ENCODE data around the gene SLBP. TPM values are rescaled to one million over a fixed set of nuclear protein-coding genes. Genes with fewer than 3 reads are reported as not detected.
A peak's percentile ranks its signal among the peaks of the same experiment; 100 is the strongest.

SLBP gene
- polyA plus RNA-seq, 3 donors: 39.6 to 63.7 (median 59.1) TPM

GRCh38 chr4:1745165-1745564 lies 33.0 kb upstream of the SLBP start:
- DNase-seq: no peak
- TF ChIP-seq, protein P1, sequence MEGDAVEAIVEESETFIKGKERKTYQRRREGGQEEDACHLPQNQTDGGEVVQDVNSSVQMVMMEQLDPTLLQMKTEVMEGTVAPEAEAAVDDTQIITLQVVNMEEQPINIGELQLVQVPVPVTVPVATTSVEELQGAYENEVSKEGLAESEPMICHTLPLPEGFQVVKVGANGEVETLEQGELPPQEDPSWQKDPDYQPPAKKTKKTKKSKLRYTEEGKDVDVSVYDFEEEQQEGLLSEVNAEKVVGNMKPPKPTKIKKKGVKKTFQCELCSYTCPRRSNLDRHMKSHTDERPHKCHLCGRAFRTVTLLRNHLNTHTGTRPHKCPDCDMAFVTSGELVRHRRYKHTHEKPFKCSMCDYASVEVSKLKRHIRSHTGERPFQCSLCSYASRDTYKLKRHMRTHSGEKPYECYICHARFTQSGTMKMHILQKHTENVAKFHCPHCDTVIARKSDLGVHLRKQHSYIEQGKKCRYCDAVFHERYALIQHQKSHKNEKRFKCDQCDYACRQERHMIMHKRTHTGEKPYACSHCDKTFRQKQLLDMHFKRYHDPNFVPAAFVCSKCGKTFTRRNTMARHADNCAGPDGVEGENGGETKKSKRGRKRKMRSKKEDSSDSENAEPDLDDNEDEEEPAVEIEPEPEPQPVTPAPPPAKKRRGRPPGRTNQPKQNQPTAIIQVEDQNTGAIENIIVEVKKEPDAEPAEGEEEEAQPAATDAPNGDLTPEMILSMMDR (IDR thresholded peaks at IDR 0.05): no peak
- Histone ChIP-seq H2AFZ (ENCODE audit: insufficient read depth, low read depth, low read length, poor library complexity, severe bottlenecking) (no peak overlapping the region), H3K27ac (ENCODE audit: low read depth in 1 of 2, low read length in 2 of 2) (no peak overlapping the region), H3K4me1 (ENCODE audit: control insufficient read depth in 1 of 2, insufficient read depth in 2 of 2, low read length in 2 of 2) (peaks cover 5 to 6% of the 10 kb centered on the region in 2 donors), H3K27me3 (ENCODE audit: control insufficient read depth in 2 of 2, insufficient read depth in 2 of 2, low read length in 2 of 2) (peaks cover 0 to 6% of the 10 kb centered on the region in 2 donors), H3K4me3 (replicated peaks in 1 of 3; ENCODE audit: low read depth in 2 of 3, low read length in 3 of 3) (no peak overlapping the region), H3K79me2 (ENCODE audit: insufficient read depth, low read length) (peaks cover 7% of the 10 kb centered on the region), H3K4me2 (replicated peaks; ENCODE audit: extremely low read depth, low read length, poor library complexity, severe bottlenecking) (no peak overlapping the region), H4K20me1 (ENCODE audit: insufficient read depth, low read length) (peaks cover 25% of the 10 kb centered on the region), H3K36me3 (replicated peaks in 1 of 2; ENCODE audit: control insufficient read depth in 1 of 2, insufficient read depth in 2 of 2, low read length in 2 of 2) (peaks cover 46 to 56% of the 10 kb centered on the region in 2 donors), H3K9me3 (replicated peaks in 1 of 2; ENCODE audit: control insufficient read depth in 1 of 2, insufficient read depth in 1 of 2, low read length in 2 of 2) (no peaks in the 10 kb centered on the region), H3K9ac (ENCODE audit: insufficient read depth, low read length, poor library complexity, severe bottlenecking) (no peak overlapping the region)
- WGBS (ENCODE audit: insufficient coverage): 80% methylated on average over 1 of the region's 13 CpGs
- H3K4me1 Mint-ChIP-seq: peaks cover 4% of the 10 kb centered on the region
- H3K9me3 Mint-ChIP-seq: peaks cover 0 to 4% (median 0%) of the 10 kb centered on the region in 7 donors
- intact Hi-C loops (cut with micrococcal nuclease): loop anchor here in 1 of 2 donors (5.0 kb wide), 1 partner anchor 152 kb away; no protein-coding TSS in a partner anchor
- H3K27ac Mint-ChIP-seq: peak overlapping the region in 1 of 7 donors; percentile 60
- H3K4me3 Mint-ChIP-seq: no peak overlapping the region
- H3K36me3 Mint-ChIP-seq: peaks cover 45 to 56% of the 10 kb centered on the region in 2 donors
- H3K27me3 Mint-ChIP-seq (ENCODE audit: low read depth in 3 of 3): peaks cover 1 to 6% (median 1%) of the 10 kb centered on the region in 3 donors

DNA sequence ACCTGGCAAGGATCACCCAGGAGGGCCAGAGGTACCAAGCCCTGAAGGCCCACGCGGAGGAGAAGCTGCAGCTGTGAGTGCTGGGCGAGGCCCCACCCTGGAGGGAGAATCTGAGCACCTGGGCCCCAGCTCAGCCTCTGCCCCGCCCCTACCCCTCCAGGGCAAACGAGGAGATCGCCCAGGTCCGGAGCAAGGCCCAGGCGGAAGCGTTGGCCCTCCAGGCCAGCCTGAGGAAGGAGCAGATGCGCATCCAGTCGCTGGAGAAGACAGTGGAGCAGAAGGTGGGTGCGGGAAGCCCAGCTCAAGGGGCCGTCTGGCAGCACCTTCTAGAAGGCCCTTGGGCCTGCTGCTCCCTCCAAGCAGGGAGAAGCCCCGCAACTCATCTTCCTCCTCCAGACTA lies 32.4 kb upstream of the SLBP start:
- H3K27me3 ChIP-seq (ENCODE audit: control insufficient read depth in 2 of 2, insufficient read depth in 2 of 2, low read length in 2 of 2): peaks cover 0 to 6% of the 10 kb centered on the region in 2 donors
- peaks cover 0 to 4% (median 0%) of the 10 kb centered on the region in 7 donors for H3K9me3 Mint-ChIP-seq
- H3K4me1 ChIP-seq (ENCODE audit: control insufficient read depth in 1 of 2, insufficient read depth in 2 of 2, low read length in 2 of 2): peaks cover 5 to 6% of the 10 kb centered on the region in 2 donors
- H3K27me3 Mint-ChIP-seq (ENCODE audit: low read depth in 3 of 3): peaks cover 1 to 6% (median 1%) of the 10 kb centered on the region in 3 donors
- 93% methylated on average over 8 of the region's 14 CpGs for WGBS (ENCODE audit: insufficient coverage)
- H3K4me2 ChIP-seq (replicated peaks; ENCODE audit: extremely low read depth, low read length, poor library complexity, severe bottlenecking): no peak overlapping the region
- no peaks in the 10 kb centered on the region for H3K9me3 ChIP-seq (replicated peaks in 1 of 2; ENCODE audit: control insufficient read depth in 1 of 2, insufficient read depth in 1 of 2, low read length in 2 of 2)
- H3K4me3 Mint-ChIP-seq: no peak overlapping the region
- TF ChIP-seq, protein P1 (IDR thresholded peaks at IDR 0.05): no peak
- H3K79me2 ChIP-seq (ENCODE audit: insufficient read depth, low read length): peaks cover 11% of the 10 kb centered on the region
- peaks cover 45 to 62% of the 10 kb centered on the region in 2 donors for H3K36me3 Mint-ChIP-seq
- no peak overlapping the region for H2AFZ ChIP-seq (ENCODE audit: insufficient read depth, low read depth, low read length, poor library complexity, severe bottlenecking)
- intact Hi-C loops (cut with micrococcal nuclease): no loop called here
- H3K36me3 ChIP-seq (replicated peaks in 1 of 2; ENCODE audit: control insufficient read depth in 1 of 2, insufficient read depth in 2 of 2, low read length in 2 of 2): peaks cover 51 to 63% of the 10 kb centered on the region in 2 donors
- H3K27ac Mint-ChIP-seq: peak overlapping the region in 4 of 7 donors; percentile 21 to 47 (median 46)
- H4K20me1 ChIP-seq (ENCODE audit: insufficient read depth, low read length): peaks cover 29% of the 10 kb centered on the region
- no peak for DNase-seq
- no peak overlapping the region for H3K4me3 ChIP-seq (replicated peaks in 1 of 3; ENCODE audit: low read depth in 2 of 3, low read length in 3 of 3)
- no peak overlapping the region for H3K9ac ChIP-seq (ENCODE audit: insufficient read depth, low read length, poor library complexity, severe bottlenecking)
- H3K27ac ChIP-seq (ENCODE audit: low read depth in 1 of 2, low read length in 2 of 2): no peak overlapping the region
- H3K4me1 Mint-ChIP-seq: peaks cover 4% of the 10 kb centered on the region
